Testis (tissue), 3 donors: ENCODE data around the gene ADAMTS18. TPM values are rescaled to one million over a fixed set of nuclear protein-coding genes. Genes with fewer than 3 reads are reported as not detected.

Experiments
- DNase-seq: peaks from one replicate; pipeline ENCODE4 v3.0.0-alpha.2; 2019
- H3K27ac ChIP-seq, 2 donors: fragments of 200-600 bp; sonication (generic); one replicate each; pipeline ENCODE4 v1.5.1; 2019
- H3K27me3 ChIP-seq: fragments of 200-600 bp; sonication (generic); one replicate; pipeline ENCODE4 v1.5.1; 2019
- H3K36me3 ChIP-seq: fragments of 200-600 bp; sonication (generic); one replicate; pipeline ENCODE4 v1.5.1; 2017; ENCODE audit warnings: low read depth; ENCODE audit errors: missing control alignments
- H3K4me1 ChIP-seq: fragments of 200-600 bp; sonication (generic); one replicate; pipeline ENCODE4 v1.5.1; 2019
- H3K4me3 ChIP-seq, 2 donors: fragments of 200-600 bp; sonication (generic); one replicate each; pipeline ENCODE4 v1.5.1; 2017 to 2019
- H3K9me3 ChIP-seq: fragments of 200-600 bp; sonication (generic); one replicate; pipeline ENCODE4 v1.5.1; 2017
- CTCF ChIP-seq, 3 experiments: fragments of 450-650 bp in 2 of 3; fragments of 200-600 bp in 1 of 3; sonication (generic) in 1 of 3; IDR thresholded peaks; one replicate each; pipeline ENCODE4 v1.5.1; 2016 to 2019; ENCODE audit warnings: antibody characterized with exemption in 3 of 3, mild to moderate bottlenecking in 2 of 3, moderate library complexity in 1 of 3
- POLR2A ChIP-seq: fragments of 450-650 bp; IDR thresholded peaks from one replicate; pipeline ENCODE4 v1.6.1; 2017; ENCODE audit warnings: antibody characterized with exemption, mild to moderate bottlenecking, moderate library complexity
- WGBS, 2 donors: methylation state at CpG; one replicate each; pipeline ENCODE4 v1.1.5; 2018; 5-methylcytosine and 5-hydroxymethylcytosine counted together
- intact Hi-C: fragments of 100-400 bp; cut with DNase I; formaldehyde crosslinking; loops from one replicate; pipeline ENCODE4 v1.15.1; 2023; ENCODE audit warnings: low total_unique reads
- polyA plus RNA-seq: library from polyadenylated mRNA; stranded (reverse); fragments of 350-450 nt; fragmentation: Illumina TruSeq; extraction: RNeasy Lipid Tissue Mini Kit (QIAGEN cat#74804); gene quantifications from one replicate; pipeline ENCODE4 v1.2.3, GENCODE V29; 2014; ENCODE audit warnings: low read depth, low replicate concordance; ENCODE audit not compliant: insufficient read depth
- total RNA-seq, 2 donors: library from RNA; depleted of rRNA; stranded (reverse); fragments of >200 nt; gene quantifications; one replicate each; pipeline ENCODE4 v1.2.3, GENCODE V29; 2016

ADAMTS18 gene
- total and polyA plus RNA-seq, 3 donors from 2014 or later: 0.65 to 3.4 (median 1.1) TPM

GRCh38 chr16:77335652-77336234 lies 99.1 kb downstream of the ADAMTS18 start:
- intact Hi-C loops: no loop called here
- no peak overlapping the region for H3K4me3 ChIP-seq
- WGBS, 2 donors: 60 to 63% methylated on average over 12 of the region's 12 CpGs
- DNase-seq: no peak
- H3K27me3 ChIP-seq: no peaks in the 10 kb centered on the region
- TF ChIP-seq CTCF (IDR thresholded peaks at IDR 0.05): no peak
- TF ChIP-seq POLR2A: no peak
- no peak overlapping the region for H3K27ac ChIP-seq
- no peaks in the 10 kb centered on the region for H3K4me1 ChIP-seq
- H3K9me3 ChIP-seq: no peaks in the 10 kb centered on the region
- H3K36me3 ChIP-seq: no peaks in the 10 kb centered on the region

GRCh38 chr16:77332792-77333191 lies 102.0 kb downstream of the ADAMTS18 start:
- no peaks in the 10 kb centered on the region for H3K4me1 ChIP-seq
- no peaks in the 10 kb centered on the region for H3K9me3 ChIP-seq
- WGBS, 2 donors: 70 to 83% methylated on average over 5 of the region's 5 CpGs
- no peaks in the 10 kb centered on the region for H3K27me3 ChIP-seq
- intact Hi-C loops: no loop called here
- no peak overlapping the region for H3K4me3 ChIP-seq
- no peaks in the 10 kb centered on the region for H3K36me3 ChIP-seq
- DNase-seq: no peak
- no peak overlapping the region for H3K27ac ChIP-seq
- no peak for TF ChIP-seq CTCF (IDR thresholded peaks at IDR 0.05)
- no peak for TF ChIP-seq POLR2A

GRCh38 chr16:77331802-77332586 lies 102.8 kb downstream of the ADAMTS18 start:
- Histone ChIP-seq H3K4me3 (no peak overlapping the region), H3K36me3 (no peaks in the 10 kb centered on the region), H3K9me3 (no peaks in the 10 kb centered on the region), H3K27me3 (no peaks in the 10 kb centered on the region), H3K27ac (no peak overlapping the region), H3K4me1 (no peaks in the 10 kb centered on the region)
- TF ChIP-seq POLR2A (no peak), CTCF (IDR thresholded peaks at IDR 0.05) (no peak)
- intact Hi-C loops: no loop called here
- 55 to 70% methylated on average over 9 of the region's 9 CpGs for WGBS, 2 donors
- DNase-seq: no peak

- Histone ChIP-seq H3K27me3 (no peaks in the 10 kb centered on the region), H3K36me3 (no peaks in the 10 kb centered on the region), H3K9me3 (no peaks in the 10 kb centered on the region), H3K4me1 (no peaks in the 10 kb centered on the region), H3K4me3 (no peak overlapping the region), H3K27ac (no peak overlapping the region)
- intact Hi-C loops: no loop called here
- TF ChIP-seq POLR2A (no peak), CTCF (IDR thresholded peaks at IDR 0.05) (no peak)
- DNase-seq: no peak
Measured at GRCh38 chr16:77331043-77331442, 103.8 kb downstream of the ADAMTS18 start.
